Neural progenitor cell (in vitro differentiated cells): Measurements from ENCODE around the gene TANC1. TPM values are rescaled to one million over a fixed set of nuclear protein-coding genes. Genes with fewer than 3 reads are reported as not detected.
"Not testable (repeated sequence)": the region's sequence is repeated elsewhere in the genome, so short reads cannot be mapped to it uniquely, and the experiment has no call there.

Source experiments
- DNase-seq: peaks from one replicate; pipeline ENCODE4 v3.0.0-alpha.2; 2016; ENCODE audit warnings: low spot score
- H2AFZ ChIP-seq: fragments of 200-600 bp; sonication (generic); replicated peaks from 2 replicates; pipeline ENCODE4 v1.6.1; 2016; ENCODE audit warnings: antibody characterized with exemption
- H3F3A ChIP-seq: fragments of 200-600 bp; sonication (generic); 2 replicates; pipeline ENCODE4 v1.6.1; 2016; ENCODE audit warnings: antibody characterized with exemption, low read depth
- H3K27ac ChIP-seq: fragments of 200-600 bp; sonication (generic); 2 replicates; pipeline ENCODE4 v1.5.1; 2016; ENCODE audit warnings: mild to moderate bottlenecking
- H3K27me3 ChIP-seq: fragments of 200-600 bp; sonication (generic); 2 replicates; pipeline ENCODE4 v1.6.1; 2016; ENCODE audit warnings: mild to moderate bottlenecking, moderate library complexity
- H3K36me3 ChIP-seq: fragments of 200-600 bp; sonication (generic); 2 replicates; pipeline ENCODE4 v1.5.1; 2016
- H3K4me1 ChIP-seq: fragments of 200-600 bp; sonication (generic); 2 replicates; pipeline ENCODE4 v1.6.1; 2016; ENCODE audit warnings: mixed run types
- H3K4me2 ChIP-seq: fragments of 200-600 bp; sonication (generic); 2 replicates; pipeline ENCODE4 v1.6.1; 2016
- H3K4me3 ChIP-seq: fragments of 200-600 bp; sonication (generic); 2 replicates; pipeline ENCODE4 v1.5.1; 2016
- H3K79me2 ChIP-seq: fragments of 200-600 bp; sonication (generic); 2 replicates; pipeline ENCODE4 v1.6.1; 2016; ENCODE audit warnings: low read depth
- H3K9ac ChIP-seq: fragments of 200-600 bp; sonication (generic); 2 replicates; pipeline ENCODE4 v1.6.1; 2016
- H3K9me3 ChIP-seq: fragments of 200-600 bp; sonication (generic); 2 replicates; pipeline ENCODE4 v1.5.1; 2016; ENCODE audit warnings: low read depth
- H4K20me1 ChIP-seq: fragments of 200-600 bp; sonication (generic); 2 replicates; pipeline ENCODE4 v1.6.1; 2016; ENCODE audit warnings: low read depth
- H3K27ac Mint-ChIP-seq: 3 replicates; pipeline ENCODE4 v1.8.0; 2021; ENCODE audit warnings: mixed read lengths
- H3K27me3 Mint-ChIP-seq: 2 replicates; pipeline ENCODE4 v1.8.0; 2022; ENCODE audit warnings: low read depth, mild to moderate bottlenecking, inconsistent platforms, moderate library complexity, mixed read lengths; ENCODE audit not compliant: insufficient read depth
- H3K36me3 Mint-ChIP-seq: 3 replicates; pipeline ENCODE4 v1.8.0; 2021; ENCODE audit warnings: mixed read lengths
- H3K4me1 Mint-ChIP-seq: 3 replicates; pipeline ENCODE4 v1.8.0; 2021; ENCODE audit warnings: mixed read lengths
- H3K4me3 Mint-ChIP-seq: 3 replicates; pipeline ENCODE4 v1.8.0; 2021; ENCODE audit warnings: mild to moderate bottlenecking, moderate library complexity, mixed read lengths
- H3K9me3 Mint-ChIP-seq: 3 replicates; pipeline ENCODE4 v1.8.0; 2020; ENCODE audit warnings: mixed read lengths
- EZH2 ChIP-seq: fragments of 200-600 bp; sonication (generic); IDR thresholded peaks from 2 replicates; pipeline ENCODE4 v1.6.1; 2017; ENCODE audit warnings: antibody characterized with exemption, mild to moderate bottlenecking, moderate library complexity
- EZH2phosphoT487 ChIP-seq: fragments of 200-600 bp; sonication (generic); IDR thresholded peaks from 2 replicates; pipeline ENCODE4 v1.6.1; 2017; ENCODE audit warnings: antibody characterized with exemption
- total RNA-seq: library from RNA; depleted of rRNA; stranded (reverse); fragments of >200 nt; gene quantifications from 2 replicates; pipeline ENCODE4 v1.2.3, GENCODE V29; 2015; ENCODE audit warnings: low replicate concordance
- TF ChIP-seq, protein P1 (sequence below): fragments of 200-600 bp; sonication (generic); IDR thresholded peaks from 2 replicates; pipeline ENCODE4 v1.5.1; 2017; ENCODE audit warnings: antibody characterized with exemption, mild to moderate bottlenecking

Gene TANC1
- total RNA-seq, 1 donor from 2014 or later: 11.9 TPM

DNA sequence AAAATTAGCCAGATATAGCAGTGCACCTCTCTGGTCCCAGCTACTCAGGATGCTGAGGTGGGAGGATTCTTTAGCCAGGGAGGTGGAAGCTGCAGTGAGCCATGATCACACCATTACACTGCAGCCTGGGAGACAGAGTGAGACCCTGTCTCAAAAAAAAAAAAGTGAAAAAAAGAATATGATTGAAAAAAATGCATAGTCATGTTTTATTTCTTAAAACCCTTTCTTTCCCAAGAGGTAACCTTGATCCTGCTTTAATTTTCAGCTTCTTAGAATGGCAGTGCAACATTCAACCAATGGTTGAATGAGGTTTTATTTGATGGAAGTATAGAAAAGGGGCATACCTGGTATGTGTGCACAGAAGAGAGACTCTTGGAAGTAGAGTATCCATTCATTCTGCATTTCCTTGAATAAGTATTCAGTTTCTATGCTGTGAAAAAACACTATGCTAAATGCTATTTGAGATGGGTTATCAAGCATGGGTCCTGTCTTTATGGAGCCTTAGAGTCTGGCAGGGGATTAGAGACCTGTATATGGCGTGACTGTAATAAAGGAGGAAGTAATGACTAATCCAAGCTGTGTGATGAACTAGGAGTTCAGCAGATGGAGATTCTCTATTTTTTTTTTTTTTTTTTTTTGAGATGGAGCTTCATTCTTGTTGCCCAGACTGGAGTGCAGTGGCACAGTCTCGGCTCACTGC, 171.8 kb downstream of the TANC1 start:
- H3K4me1 Mint-ChIP-seq: peaks cover 35% of the 10 kb centered on the region
- no peak overlapping the region for H2AFZ ChIP-seq
- no peak overlapping the region for H3K4me2 ChIP-seq

DNA sequence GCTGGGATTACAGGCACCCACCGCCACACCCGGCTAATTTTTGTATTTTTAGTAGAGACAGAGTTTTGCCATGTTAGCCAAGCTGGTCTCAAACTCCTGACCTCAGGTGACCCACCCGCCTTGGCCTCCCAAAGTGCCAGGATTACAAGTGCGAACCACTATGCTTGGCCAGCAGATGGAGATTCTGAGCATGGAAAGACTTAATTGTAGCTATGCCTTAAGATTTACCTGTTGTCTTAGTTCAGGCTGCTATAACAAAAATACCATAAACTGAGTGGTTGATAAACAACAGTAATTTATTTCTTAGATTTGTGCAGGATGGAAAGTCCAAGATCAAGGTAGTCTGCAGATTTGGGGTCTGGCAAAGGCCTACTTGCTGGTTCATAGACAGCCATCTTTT, 172.4 kb downstream of the TANC1 start:
- H3K4me3 Mint-ChIP-seq, H2AFZ ChIP-seq, H3K9me3 ChIP-seq, DNase-seq, H3K79me2 ChIP-seq, H3K27me3 ChIP-seq, H3K4me2 ChIP-seq, H3K27ac Mint-ChIP-seq, H3K36me3 Mint-ChIP-seq, H3K4me3 ChIP-seq, H3K27me3 Mint-ChIP-seq, H3K9me3 Mint-ChIP-seq, H3K9ac ChIP-seq, H3F3A ChIP-seq, H3K27ac ChIP-seq, H4K20me1 ChIP-seq, H3K36me3 ChIP-seq: not testable (repeated sequence)
- H3K4me1 ChIP-seq: peaks cover 22% of the 10 kb centered on the region
- TF ChIP-seq, protein P1, sequence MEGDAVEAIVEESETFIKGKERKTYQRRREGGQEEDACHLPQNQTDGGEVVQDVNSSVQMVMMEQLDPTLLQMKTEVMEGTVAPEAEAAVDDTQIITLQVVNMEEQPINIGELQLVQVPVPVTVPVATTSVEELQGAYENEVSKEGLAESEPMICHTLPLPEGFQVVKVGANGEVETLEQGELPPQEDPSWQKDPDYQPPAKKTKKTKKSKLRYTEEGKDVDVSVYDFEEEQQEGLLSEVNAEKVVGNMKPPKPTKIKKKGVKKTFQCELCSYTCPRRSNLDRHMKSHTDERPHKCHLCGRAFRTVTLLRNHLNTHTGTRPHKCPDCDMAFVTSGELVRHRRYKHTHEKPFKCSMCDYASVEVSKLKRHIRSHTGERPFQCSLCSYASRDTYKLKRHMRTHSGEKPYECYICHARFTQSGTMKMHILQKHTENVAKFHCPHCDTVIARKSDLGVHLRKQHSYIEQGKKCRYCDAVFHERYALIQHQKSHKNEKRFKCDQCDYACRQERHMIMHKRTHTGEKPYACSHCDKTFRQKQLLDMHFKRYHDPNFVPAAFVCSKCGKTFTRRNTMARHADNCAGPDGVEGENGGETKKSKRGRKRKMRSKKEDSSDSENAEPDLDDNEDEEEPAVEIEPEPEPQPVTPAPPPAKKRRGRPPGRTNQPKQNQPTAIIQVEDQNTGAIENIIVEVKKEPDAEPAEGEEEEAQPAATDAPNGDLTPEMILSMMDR: peak; percentile 20
- peaks cover 29% of the 10 kb centered on the region for H3K4me1 Mint-ChIP-seq

More for the DNA sequence above, 171.8 kb downstream of the TANC1 start:
- Histone ChIP-seq H3K36me3 (no peaks in the 10 kb centered on the region), H3K9me3 (no peaks in the 10 kb centered on the region), H3K27me3 (no peaks in the 10 kb centered on the region), H3K4me3 (no peak overlapping the region), H3K9ac (no peak overlapping the region), H4K20me1 (no peaks in the 10 kb centered on the region), H3F3A (no peaks in the 10 kb centered on the region), H3K4me1 (peaks cover 27% of the 10 kb centered on the region), H3K79me2 (no peaks in the 10 kb centered on the region), H3K27ac (no peak overlapping the region)
- H3K4me3 Mint-ChIP-seq: no peak overlapping the region
- TF ChIP-seq EZH2 (no peak), EZH2phosphoT487 (no peak)
- TF ChIP-seq, protein P1: no peak
- peaks cover 4% of the 10 kb centered on the region for H3K27me3 Mint-ChIP-seq
- no peak for DNase-seq
- no peak overlapping the region for H3K27ac Mint-ChIP-seq
- H3K9me3 Mint-ChIP-seq: no peaks in the 10 kb centered on the region
- no peaks in the 10 kb centered on the region for H3K36me3 Mint-ChIP-seq

DNA sequence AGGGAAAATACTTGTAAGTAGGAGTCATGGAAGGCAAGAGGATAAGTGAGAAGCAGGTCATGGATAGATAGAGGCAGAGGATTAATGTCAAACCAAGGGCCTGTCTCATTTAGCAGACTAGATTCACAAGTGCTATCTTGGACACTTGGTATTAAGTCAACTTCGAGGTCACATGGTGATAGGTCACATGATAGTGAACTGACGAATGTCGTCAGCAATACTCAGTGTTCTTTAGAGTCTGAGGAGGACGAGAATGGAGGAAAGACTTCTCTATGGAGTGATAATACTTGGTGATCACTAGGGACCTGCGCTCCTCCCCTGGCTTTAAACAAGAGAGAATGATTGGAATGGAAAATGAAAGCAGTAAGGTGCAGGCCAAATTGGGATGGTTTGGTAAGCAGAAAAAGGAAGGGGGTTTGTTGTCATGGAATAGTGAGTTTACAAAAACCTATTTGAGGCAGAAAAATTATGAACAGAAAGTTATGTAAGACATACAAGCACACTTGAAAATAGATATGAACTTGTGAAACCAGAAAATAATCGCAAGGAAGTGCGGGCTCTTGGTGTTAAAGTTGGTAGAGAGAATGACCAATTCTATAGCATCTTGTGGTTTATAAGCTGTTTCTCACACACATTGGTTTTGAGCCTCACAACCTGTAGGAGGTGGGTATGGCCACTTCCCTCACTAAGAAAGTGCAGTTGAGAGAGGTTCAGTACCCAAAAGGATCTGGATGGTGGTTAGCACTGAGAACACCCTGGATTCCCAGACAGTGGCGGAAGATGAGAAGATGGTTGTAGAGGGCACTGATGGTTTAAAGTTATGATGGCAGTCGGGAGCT, 176.6 kb downstream of the TANC1 start:
- TF ChIP-seq EZH2phosphoT487: no peak
- TF ChIP-seq, protein P1: no peak
- TF ChIP-seq EZH2: no peak
- Histone ChIP-seq H3K27ac (no peak overlapping the region), H4K20me1 (no peaks in the 10 kb centered on the region), H3K36me3 (no peaks in the 10 kb centered on the region), H3K79me2 (no peaks in the 10 kb centered on the region), H3K4me2 (no peak overlapping the region), H3F3A (no peaks in the 10 kb centered on the region), H3K9me3 (no peaks in the 10 kb centered on the region), H2AFZ (no peak overlapping the region), H3K4me3 (no peak overlapping the region), H3K4me1 (peaks cover 22% of the 10 kb centered on the region), H3K9ac (no peak overlapping the region), H3K27me3 (no peaks in the 10 kb centered on the region)
- H3K27ac Mint-ChIP-seq: no peak overlapping the region
- H3K9me3 Mint-ChIP-seq: peaks cover 2% of the 10 kb centered on the region
- H3K27me3 Mint-ChIP-seq: no peaks in the 10 kb centered on the region
- H3K4me3 Mint-ChIP-seq: no peak overlapping the region
- peaks cover 3% of the 10 kb centered on the region for H3K36me3 Mint-ChIP-seq
- H3K4me1 Mint-ChIP-seq: peaks cover 8% of the 10 kb centered on the region
- no peak for DNase-seq
